ENCODE measurements around the gene POLE2. TPM values are rescaled to one million over a fixed set of nuclear protein-coding genes. Genes with fewer than 3 reads are reported as not detected.

POLE2 gene
- total and polyA plus RNA-seq, 4 donors = 2.2 to 15.6 (median 3.7) TPM

- no peak for TF ChIP-seq CTCF (IDR thresholded peaks at IDR 0.05; ENCODE audit: control extremely low read depth, extremely low read depth)
- no peaks in the 10 kb centered on the region for H3K27me3 ChIP-seq (ENCODE audit: control insufficient read depth in 3 of 3, insufficient read depth in 3 of 3, low read length in 2 of 3)
- H3K36me3 ChIP-seq (ENCODE audit: control insufficient read depth in 4 of 4, insufficient read depth in 4 of 4, low read length in 4 of 4) = peaks cover 0 to 4% (median 2%) of the 10 kb centered on the region in 4 donors
- DNase-seq = no peak
- H3K4me3 ChIP-seq = no peak overlapping the region
- H3K4me1 ChIP-seq (ENCODE audit: control insufficient read depth in 5 of 5, insufficient read depth in 5 of 5, low read length in 5 of 5) = no peaks in the 10 kb centered on the region
- no peak for ATAC-seq (ENCODE audit: insufficient read depth, low FRiP score)
- WGBS, 2 donors = 81 to 85% methylated on average over 2 of the region's 2 CpGs
- no peaks in the 10 kb centered on the region for H3K9me3 ChIP-seq (ENCODE audit: control insufficient read depth in 4 of 4, insufficient read depth in 3 of 4, low read length in 3 of 4)
- H3K9ac ChIP-seq (ENCODE audit: insufficient read depth in 1 of 2, low read length in 2 of 2) = no peak overlapping the region
- no peak overlapping the region for H3K27ac ChIP-seq (ENCODE audit: low read depth in 1 of 2, low read length in 1 of 2)
Measured at GRCh38 chr14:49679271-49679670, 8.7 kb downstream of the POLE2 start.

GRCh38 chr14:49677643-49678042 is 10.4 kb downstream of the POLE2 start:
- H3K9me3 ChIP-seq (ENCODE audit: control insufficient read depth in 4 of 4, insufficient read depth in 3 of 4, low read length in 3 of 4) = no peaks in the 10 kb centered on the region
- H3K27me3 ChIP-seq (ENCODE audit: control insufficient read depth in 3 of 3, insufficient read depth in 3 of 3, low read length in 2 of 3) = no peaks in the 10 kb centered on the region
- H3K36me3 ChIP-seq (ENCODE audit: control insufficient read depth in 4 of 4, insufficient read depth in 4 of 4, low read length in 4 of 4) = peaks cover 0 to 7% (median 2%) of the 10 kb centered on the region in 4 donors
- no peak overlapping the region for H3K9ac ChIP-seq (ENCODE audit: insufficient read depth in 1 of 2, low read length in 2 of 2)
- DNase-seq (no peak), ATAC-seq (ENCODE audit: insufficient read depth, low FRiP score) (no peak)
- no peak overlapping the region for H3K27ac ChIP-seq (ENCODE audit: low read depth in 1 of 2, low read length in 1 of 2)
- 96% methylated on average over 4 of the region's 4 CpGs for WGBS, 2 donors
- no peak for TF ChIP-seq CTCF (IDR thresholded peaks at IDR 0.05; ENCODE audit: control extremely low read depth, extremely low read depth)
- H3K4me3 ChIP-seq = no peak overlapping the region
- no peaks in the 10 kb centered on the region for H3K4me1 ChIP-seq (ENCODE audit: control insufficient read depth in 5 of 5, insufficient read depth in 5 of 5, low read length in 5 of 5)

GRCh38 chr14:49673586-49673985 is 14.4 kb downstream of the POLE2 start:
- 90 to 99% methylated on average over 2 of the region's 2 CpGs for WGBS, 2 donors
- H3K36me3 ChIP-seq (ENCODE audit: control insufficient read depth in 4 of 4, insufficient read depth in 4 of 4, low read length in 4 of 4) = peaks cover 0 to 10% (median 3%) of the 10 kb centered on the region in 4 donors
- DNase-seq (no peak), ATAC-seq (ENCODE audit: insufficient read depth, low FRiP score) (no peak)
- TF ChIP-seq CTCF (IDR thresholded peaks at IDR 0.05; ENCODE audit: control extremely low read depth, extremely low read depth) = no peak
- H3K27me3 ChIP-seq (ENCODE audit: control insufficient read depth in 3 of 3, insufficient read depth in 3 of 3, low read length in 2 of 3) = no peaks in the 10 kb centered on the region
- no peak overlapping the region for H3K4me3 ChIP-seq
- no peaks in the 10 kb centered on the region for H3K9me3 ChIP-seq (ENCODE audit: control insufficient read depth in 4 of 4, insufficient read depth in 3 of 4, low read length in 3 of 4)
- H3K27ac ChIP-seq (ENCODE audit: low read depth in 1 of 2, low read length in 1 of 2) = no peak overlapping the region
- H3K4me1 ChIP-seq (ENCODE audit: control insufficient read depth in 5 of 5, insufficient read depth in 5 of 5, low read length in 5 of 5) = no peaks in the 10 kb centered on the region
- no peak overlapping the region for H3K9ac ChIP-seq (ENCODE audit: insufficient read depth in 1 of 2, low read length in 2 of 2)

- Histone ChIP-seq H3K36me3 (ENCODE audit: control insufficient read depth in 4 of 4, insufficient read depth in 4 of 4, low read length in 4 of 4) (peaks cover 0 to 5% (median 1%) of the 10 kb centered on the region in 4 donors), H3K27me3 (ENCODE audit: control insufficient read depth in 3 of 3, insufficient read depth in 3 of 3, low read length in 2 of 3) (no peaks in the 10 kb centered on the region), H3K4me3 (no peak overlapping the region), H3K9ac (ENCODE audit: insufficient read depth in 1 of 2, low read length in 2 of 2) (no peak overlapping the region), H3K9me3 (ENCODE audit: control insufficient read depth in 4 of 4, insufficient read depth in 3 of 4, low read length in 3 of 4) (no peaks in the 10 kb centered on the region), H3K4me1 (ENCODE audit: control insufficient read depth in 5 of 5, insufficient read depth in 5 of 5, low read length in 5 of 5) (no peaks in the 10 kb centered on the region), H3K27ac (ENCODE audit: low read depth in 1 of 2, low read length in 1 of 2) (no peak overlapping the region)
- ATAC-seq (ENCODE audit: insufficient read depth, low FRiP score) = no peak
- no peak for TF ChIP-seq CTCF (IDR thresholded peaks at IDR 0.05; ENCODE audit: control extremely low read depth, extremely low read depth)
- DNase-seq = no peak
Measured at GRCh38 chr14:49670475-49670874, 17.5 kb downstream of the POLE2 start.

All from lung (tissue), 12 donors.